Measurements from ENCODE around the gene PSMG3.

The PSMG3 gene

DNA sequence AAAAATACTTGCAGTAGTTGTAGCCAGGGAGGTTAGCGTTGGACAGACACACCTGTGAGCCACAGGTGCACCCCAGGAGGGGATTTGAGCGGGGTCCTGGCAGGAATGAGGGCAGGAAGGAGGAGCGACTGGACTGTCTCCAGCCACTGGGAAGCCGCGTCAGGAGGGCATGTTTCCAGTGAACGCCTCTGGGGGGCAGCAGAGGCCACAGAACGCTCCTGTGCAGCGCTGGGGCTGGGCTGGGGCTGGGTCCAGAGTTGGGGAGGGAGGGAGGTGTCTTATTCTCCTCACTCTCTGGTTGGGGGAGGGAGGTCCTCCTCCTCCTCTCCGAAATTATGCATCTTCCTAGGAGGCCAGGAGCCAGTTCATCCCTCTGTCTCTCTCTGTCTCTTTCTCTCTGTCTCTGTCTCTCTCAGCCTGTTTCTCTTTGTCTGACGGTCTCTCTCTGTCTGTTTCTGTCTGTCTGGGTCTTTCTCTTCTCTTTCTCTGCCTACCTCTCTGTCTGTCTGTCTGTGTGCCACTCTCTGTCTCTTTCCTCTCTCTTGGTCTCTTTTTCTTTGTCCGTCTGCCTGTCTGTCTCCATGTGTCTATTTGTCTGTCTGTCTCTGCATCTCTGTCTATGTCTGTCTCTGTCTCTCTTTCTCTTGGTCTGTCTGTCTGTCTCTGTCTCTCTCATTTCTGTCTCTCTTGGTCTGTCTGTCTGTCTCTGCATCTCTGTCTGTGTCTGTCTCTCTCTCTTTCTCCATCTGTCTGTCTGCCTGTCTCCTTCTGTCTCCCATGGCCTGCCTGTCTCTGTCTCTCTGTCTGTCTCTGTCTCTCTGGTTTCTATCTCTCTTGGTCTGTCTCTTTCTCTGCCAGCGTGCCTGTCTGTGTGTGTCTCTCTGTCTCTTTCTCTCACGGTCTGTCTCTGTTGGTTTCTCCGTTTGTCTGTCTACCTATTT, 9.9 kb upstream of the PSMG3 start:
- peak; percentile 81 for DNase-seq

DNA sequence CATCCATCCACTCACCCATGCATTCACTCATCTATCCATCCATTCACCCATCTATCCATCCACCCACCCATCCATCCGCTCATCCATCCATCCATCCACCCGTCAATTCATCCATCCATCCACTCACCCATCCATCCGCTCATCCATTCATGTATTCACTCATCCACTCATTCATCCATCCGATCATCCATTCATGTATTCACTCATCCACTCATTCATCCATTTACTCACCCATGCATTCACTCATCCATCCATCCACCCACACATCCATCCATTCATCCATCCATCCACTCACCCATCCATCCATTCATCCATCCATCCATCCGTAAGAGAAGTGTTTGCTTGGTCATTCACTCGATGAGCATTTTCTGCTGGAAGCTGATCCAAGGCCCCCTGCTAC, 8.7 kb upstream of the PSMG3 start:
- DNase-seq = no peak

DNA sequence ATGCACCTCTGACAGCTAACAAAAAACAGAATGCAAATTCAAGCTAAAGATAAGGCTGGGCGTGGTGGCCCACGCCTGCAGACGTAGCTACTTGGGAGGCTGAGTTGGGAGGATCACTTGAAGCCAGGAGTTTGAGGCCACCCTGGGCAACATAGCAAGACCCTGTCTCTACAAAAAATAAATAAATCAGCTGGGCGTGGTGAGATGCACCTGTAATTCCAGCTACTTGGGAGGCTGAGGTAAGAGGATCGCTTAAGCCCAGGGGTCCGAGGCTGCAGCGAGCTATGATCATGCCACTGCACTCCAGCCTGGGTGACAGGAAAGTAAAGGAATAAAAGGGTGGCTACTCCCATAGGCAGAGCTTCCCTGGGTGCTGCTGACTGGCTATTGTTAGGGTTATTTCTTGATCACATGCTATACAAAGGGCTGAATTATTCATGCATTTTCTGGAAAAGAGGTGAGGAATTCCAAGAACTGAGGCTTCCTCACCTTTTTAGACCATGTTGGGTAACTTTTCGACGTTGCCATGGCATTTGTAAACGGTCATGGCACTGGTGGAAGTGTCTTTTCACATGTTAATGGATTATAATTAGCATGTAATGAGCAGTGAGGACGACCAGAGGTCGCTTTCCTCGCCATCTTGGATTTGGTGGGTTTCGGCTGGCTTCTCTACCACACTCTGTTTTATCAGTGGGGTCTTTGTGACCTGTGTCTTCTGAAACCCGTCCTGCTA, 6.9 kb upstream of the PSMG3 start:
- DNase-seq = no peak

DNA sequence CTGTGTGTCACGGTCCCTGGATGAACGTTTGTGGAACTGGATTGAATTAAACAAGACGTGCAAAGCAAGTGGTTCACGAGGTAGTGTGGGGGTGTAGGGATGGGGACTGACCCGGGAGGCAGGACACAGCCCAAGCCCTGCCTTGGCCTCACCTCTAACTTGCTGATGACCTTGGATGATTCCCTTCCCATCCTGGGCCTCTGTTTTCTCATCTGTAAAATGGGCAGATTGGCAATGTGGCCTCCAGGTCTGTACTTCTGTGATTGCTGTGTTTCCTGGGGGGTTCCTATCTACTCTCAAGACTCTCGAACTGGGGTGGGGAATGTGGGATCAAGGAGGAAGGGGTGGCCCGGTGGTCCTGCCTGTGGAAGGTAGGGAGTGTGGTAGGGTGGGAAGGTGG, 6.0 kb upstream of the PSMG3 start:
- no peak for DNase-seq

DNA sequence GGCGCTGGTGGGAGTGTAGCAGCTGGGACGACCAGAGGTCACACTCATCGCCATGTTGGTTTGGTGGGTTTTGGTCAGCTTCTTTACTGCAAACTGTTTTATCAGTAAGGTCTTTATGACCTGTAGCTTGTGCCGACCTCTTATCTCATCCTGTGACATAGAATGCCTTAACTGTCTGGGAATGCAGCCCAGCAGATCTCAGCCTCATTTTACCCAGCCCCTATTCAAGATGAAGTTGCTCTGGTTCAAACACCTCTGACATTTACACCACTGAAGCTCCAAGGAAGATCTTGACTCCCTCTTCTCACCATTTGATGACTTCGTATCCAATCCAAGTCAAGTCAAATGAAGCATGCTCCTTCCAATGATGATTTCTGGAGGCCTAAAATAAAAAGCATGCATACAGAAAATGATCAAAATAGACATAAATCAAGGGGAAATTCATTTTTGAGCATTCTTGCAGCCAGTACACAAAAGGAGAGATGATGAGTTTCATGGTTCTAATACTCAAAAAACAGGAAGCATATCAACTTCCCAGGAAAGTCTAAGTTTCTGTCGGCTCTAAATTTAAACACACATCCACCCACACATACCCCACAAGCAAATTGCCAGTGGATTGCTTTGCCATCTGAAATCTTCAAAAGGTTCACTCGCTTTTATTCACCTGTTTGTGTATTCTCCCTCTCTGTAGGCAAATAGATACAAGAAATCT, 2.4 kb upstream of the PSMG3 start:
- DNase-seq = no peak

DNA sequence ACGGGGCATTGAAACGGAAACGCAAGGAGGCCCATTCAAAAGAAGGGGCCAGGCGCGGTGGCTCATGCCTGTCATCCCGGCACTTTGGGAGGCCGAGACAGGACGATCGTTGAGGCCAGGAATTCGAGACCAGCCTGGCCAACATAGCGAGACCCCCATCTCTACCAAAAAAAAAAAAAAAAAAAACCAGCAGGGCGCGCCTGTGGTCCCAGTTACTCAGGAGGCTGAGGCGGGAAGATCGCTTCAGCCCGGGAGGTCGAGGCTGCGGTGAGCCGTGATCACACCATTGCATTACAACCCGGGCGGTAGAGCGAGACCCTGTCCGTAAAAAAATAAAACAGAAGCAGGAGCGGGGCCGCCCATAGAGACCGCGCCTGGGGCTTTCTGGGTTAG, 396 bp downstream of the PSMG3 start:
- no peak for DNase-seq

DNA sequence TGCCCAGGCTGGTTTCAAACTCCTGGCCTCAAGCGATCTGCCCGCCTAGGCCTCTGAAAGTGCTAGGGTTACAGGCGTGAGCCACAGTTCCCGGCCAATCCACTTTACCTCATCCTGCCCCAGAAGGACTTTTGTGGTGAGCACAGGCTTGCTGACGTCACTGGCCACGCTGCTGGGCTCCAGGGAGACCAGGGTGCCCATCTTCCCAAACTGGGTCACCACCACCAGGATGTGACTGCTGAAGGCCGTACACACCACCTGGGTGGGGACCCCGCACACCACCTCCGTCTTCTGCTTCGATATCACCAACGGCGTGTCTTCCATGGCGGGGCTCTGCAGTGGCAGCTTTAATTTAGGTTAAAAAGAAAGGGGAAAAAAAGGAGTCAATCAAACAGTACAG, 816 bp downstream of the PSMG3 start:
- DNase-seq = no peak

DNA sequence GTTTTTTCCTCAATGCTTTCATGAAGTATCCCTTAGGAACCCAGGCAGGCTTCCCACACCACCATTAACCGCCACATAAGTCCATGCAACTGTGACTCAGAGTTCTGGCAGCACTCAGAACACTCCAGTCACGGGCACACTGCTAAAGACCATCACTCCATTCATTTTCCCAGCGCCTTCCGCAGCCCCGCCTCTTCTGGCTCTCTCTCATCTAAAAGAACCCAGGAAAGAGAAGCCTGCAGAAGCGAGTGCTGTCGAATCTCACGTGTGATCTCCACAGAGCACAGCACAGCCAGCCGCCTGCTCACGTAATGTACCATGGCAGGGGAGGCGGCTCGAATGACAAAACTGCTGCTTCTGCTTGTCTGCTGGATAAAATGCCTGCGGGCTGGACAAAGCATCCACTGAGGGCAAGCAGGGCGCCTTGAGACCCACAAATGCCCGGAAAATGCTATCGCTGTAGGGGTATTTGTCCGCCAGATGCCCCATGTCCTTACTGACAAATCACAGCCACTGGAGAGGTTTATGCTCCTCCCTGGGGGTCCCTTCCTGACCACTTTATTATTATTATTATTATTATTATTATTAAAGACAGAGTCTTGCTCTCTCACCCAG, 1.8 kb downstream of the PSMG3 start:
- no peak for DNase-seq

DNA sequence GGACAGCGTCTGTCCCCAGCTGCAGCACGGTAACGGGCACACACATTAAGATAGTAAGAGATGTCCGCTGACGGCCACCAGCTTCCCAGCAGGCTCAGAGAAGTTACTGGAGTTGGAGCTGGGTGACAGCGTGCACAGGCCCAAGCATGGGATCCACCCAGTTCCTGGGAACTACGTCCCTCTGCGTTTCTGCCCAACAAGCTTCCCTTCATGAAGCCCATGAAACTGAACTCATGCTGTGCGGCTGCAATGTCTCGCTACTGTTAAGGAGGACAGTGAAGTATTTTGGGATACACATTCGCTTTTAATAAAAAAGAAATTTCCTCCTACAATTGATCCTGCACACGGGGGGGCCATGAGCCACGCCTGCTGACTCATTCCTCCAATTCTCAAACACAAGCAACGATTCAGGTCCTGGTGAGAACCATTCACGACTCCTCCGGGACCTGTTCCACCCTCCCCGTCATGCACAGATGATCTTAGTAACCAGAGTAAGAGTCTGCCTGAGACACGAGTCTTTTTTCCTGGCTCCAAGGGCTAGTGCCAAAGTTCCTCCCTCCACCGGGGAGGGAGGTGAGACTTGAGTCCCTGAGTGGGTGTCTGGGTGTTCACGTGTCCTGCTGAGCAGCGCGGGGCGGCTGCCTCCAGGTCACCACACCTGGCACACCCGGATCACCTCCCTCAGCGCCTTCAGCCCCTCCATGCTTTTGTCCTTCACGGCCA, 2.6 kb downstream of the PSMG3 start:
- DNase-seq = no peak

DNA sequence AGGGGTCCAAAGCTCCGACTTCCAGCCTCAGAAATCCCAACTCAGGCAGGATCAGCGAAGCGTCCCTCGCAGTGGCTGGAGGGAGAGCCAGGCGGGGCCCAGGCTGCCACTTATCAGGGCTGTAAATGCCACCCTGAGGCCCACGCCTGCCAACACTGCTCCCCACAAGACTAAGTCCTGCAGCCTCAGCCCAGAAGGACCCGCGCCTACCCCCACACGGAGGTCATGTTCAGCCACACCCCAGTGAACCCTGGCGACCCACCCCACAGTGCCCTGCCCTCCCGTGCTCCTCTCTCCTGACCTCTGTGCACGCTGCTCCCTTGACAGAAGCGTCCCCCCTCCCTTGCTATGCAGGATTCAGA, 3.2 kb downstream of the PSMG3 start:
- DNase-seq = no peak

DNA sequence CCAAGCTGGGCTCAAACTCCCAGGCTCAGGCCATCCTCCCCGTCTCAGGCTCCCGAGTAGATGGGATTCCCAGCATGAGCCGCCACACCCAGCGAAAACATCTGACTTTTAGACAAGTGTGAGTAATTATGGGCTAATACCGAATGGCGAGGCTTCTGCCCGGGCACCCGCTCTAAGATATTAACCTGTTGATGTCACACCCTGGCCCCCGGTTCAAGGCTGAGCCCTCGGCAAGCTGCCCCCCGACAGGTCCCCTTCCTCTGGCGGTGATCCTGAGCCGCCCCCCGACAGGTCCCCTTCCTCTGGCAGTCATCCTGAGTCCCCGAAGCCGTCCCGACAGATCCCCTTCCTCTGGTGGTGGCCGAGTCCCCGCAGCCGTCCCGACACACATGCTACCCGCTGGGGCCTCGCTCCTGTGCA, 5.2 kb downstream of the PSMG3 start:
- DNase-seq = no peak

DNA sequence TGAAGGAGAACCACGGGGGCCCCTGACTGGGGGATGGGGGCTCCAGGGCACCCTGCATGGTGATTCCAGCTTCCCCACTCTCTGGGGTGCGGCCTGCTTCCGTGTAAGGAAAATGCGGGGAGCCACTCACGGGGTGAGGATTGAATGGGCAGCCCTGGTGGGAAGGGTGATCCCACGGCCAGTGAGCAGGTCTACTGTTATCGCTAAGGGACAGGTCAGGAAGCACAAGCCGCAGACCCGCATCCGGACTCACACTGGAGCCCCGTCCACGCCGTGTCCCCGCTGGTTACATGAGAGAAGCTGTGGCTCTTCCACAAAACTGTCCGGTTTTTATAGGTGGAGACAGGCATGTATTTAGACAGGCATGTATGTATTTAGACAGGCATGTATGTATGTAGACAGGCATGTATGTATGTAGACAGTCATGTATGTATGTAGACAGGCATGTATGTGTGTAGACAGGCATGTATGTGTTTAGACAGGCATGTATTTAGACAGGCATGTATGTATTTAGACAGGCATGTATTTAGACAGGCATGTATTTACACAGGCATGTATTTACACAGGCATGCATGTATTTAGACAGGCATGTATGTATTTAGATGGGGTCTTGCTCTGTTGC, 5.7 kb downstream of the PSMG3 start:
- DNase-seq = no peak

DNA sequence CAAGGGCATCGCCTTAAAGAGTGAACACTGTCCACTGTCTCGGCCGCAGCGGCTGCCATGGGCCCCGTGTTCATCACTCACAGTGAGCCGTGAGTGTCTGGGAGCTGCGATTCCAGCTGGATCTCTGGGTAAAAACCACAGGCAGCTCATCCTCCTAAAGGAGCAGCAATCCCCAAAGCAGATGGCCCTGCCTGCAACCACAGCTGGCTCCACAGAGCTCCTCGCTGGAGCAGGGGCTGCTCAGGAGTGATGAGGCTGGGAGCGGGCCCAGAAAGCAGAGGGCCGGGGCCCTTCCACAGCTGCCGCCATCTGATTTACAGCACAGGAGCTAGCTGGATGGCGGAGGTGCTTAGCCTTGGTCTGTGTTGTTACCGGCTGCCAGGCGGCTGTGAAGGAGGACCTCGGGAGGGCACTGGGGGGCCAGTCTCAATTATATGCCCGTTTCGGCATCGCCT, 7.2 kb downstream of the PSMG3 start:
- DNase-seq = peak; percentile 50

DNA sequence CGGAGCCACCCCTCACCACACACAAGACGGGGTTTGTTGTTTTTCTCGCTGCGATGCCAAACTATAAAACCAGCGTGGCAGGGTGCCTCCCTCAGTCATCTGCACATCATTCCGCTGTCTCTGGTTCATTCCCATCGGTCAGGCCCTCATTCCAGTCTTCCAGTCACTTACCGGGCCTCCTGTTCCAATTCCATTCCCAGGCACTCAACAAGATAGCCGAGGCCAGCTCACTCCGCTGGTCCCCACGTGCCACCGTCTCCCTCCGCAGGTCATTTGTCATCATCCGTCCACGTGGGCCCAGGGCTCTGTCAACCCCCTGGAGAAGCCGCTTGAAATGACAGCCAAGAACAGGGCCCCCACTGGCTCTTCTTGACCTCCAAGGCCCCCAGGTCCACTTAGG, 7.7 kb downstream of the PSMG3 start:
- DNase-seq = peak; percentile 43

DNA sequence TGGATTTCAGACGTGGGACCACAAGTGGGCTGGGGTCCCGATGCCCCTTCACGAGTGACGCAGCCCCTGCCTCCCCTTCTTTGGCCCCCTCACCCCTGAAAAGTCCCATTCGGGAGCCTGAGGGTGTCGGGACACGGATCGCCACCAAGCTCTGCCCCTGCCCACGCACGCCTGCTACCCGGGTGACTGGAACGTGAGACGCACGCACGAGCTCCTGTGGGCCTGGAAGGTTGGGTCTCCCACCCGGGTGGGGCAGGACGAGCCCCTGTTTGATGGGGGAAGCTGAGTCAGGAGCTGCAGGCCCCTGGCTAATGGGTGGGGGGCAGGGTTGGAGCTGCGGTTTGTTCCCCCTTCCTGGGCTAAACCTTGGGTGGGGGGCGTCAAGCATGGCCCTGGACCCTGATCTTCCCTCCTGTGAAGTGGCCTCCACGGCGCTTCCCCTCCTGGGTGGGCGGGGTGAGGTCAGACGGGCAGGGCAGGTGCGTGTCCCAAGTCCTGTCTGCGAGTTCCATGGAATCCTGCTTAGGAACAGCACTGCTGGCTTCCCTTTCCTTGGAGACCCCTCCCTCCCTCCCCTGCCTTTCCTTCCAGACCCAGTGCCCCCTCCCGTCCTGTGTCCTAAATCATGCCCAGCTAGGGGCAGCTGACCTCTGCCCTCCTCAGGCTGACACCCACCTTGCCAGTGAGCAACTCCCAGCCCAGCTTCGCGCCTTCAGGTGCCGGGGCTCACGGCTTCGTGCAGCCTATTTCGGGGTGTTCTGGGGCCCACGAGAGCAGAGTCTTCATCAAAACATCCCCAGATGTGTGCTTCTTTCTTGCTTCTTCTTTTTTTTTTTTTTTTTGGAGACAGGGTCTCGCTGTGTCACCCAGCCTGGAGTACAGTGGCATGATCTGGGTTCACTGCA, 8.5 kb downstream of the PSMG3 start:
- DNase-seq = no peak

DNA sequence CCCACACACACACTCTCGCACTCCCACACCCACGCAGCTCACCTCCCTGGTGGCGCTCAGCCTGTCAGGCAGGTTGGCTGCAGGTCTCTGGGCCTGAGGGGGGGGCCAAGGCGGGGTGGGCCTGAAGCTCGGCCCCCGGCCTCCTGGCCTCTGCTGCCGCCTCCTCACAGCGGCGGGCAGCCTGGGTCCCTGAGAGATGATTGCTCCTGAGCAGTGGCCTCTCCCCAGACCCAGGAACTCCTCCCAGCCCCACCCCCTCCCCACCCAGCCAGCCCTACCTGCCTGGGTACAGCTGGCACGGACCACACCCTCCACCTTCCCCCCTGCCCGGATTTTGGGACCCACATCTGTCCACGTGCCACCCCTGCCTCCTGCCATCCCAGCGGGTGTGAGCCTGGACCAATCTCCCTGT, 9.2 kb downstream of the PSMG3 start:
- no peak for DNase-seq

DNA sequence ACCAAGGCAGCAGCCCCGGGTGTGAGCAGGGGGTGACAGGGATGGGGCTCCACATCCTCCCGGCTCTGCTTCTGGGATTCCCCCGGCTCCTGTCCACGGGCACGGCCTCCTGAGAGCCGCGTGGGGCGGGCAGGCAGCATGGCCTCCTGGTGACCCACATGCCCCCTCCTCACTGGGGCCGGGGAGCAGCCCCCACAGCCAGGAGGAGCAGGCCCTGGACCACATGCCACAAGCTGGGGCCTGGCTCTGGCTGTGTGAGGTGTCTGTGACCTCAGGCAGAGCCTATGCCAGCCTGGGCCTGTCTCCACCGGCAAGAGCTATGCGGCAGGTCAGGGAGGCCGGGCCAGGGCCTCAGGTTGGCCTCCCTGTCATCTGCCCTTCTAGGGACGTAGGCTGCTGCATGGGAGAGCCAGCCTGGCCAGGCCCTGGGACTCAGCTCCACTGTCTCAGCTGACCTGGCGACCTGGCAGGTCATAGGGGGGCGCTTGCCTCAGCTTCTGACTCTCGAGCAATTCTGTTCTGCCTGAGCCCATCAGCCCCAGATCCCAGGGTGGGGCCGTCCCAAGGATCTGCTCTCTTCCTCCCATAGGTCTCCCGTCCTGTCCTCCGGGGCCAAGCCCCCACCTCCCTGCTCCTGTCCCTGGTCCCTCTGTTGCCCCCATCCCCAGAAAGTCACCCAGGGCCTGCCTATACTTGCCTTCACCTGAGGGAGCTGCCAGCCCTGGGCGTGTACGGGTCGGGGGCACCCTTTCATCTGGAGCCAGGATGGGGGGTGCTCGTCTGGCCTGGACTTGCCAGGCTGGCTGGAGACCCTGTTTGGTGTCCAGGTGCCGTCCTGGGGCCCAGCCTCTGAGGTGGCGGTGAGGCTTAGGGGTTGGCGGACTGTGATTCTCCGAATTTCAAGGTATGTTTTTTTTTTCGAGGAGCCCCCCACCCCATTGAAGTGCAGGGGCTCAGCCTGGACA, 9.9 kb downstream of the PSMG3 start:
- no peak for DNase-seq

DNA sequence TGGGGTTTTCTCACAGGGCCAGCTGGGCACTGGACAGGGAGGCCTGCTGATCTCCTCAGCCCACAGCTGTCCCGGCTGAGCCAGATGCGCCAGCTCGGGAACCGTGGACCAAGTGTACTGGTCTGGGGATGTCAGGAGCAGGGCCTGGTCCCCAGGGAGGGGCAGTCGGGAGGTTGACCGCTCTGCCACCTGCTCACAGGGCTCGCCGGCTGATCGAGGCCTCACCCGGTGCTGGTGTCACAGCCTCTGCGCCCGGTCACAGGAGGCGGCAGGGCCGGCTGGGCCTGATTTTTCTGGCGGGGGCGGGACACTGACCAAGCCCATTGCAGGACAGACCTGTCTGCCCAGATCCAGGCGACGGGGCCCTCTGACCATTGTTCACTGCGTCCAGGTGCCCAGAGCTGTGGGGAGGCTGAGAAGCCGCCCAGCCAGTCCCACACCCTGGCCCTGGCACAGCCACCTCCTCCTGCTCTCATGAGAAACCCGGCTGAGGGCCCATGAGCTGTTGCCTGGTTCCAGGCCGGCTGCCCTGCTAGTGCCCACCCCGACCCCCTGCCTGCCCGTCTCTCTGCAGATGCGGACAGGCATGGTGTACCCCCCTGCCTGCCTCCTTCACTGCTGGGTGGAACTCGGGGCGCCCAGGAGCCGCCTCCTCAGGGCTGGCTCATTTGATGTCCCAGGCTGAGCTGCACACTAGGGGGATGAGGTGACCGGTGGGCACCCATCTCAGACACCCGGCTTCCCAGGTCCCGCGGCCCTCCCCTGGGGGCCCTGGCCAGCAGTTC, 10.8 kb downstream of the PSMG3 start:
- DNase-seq = no peak
